ENCODE measurements around the gene VPS72. TPM values are rescaled to one million over a fixed set of nuclear protein-coding genes. Genes with fewer than 3 reads are reported as not detected.

The VPS72 gene
- total and polyA plus RNA-seq, 9 of the 15 experiments (the other 6 are each of a cell fraction or from before 2014, with no cell fraction given), result 7.2 to 131 (median 75.7) TPM

GRCh38 chr1:151165738-151166504, 24.1 kb downstream of the VPS72 start, which contains the start of the genes LYSMD1 and SCNM1 (continued):
- no peak for TF ChIP-seq ZNF561 (CRISPR knock-in tag; conservative IDR thresholded peaks at IDR 0.05)
- no peak for TF ChIP-seq SRF (CRISPR knock-in tag; IDR thresholded peaks at IDR 0.05)
- no peak for TF ChIP-seq ZNF75A (CRISPR knock-in tag; IDR thresholded peaks at IDR 0.05)
- TF ChIP-seq ZNF584 (CRISPR knock-in tag; IDR thresholded peaks at IDR 0.05; ENCODE audit: low read depth), result peak; percentile 81; the same call in 1 of the 2 replicates
- peak; percentile 41 for TF ChIP-seq HNRNPLL (IDR thresholded peaks at IDR 0.05; ENCODE audit: low read depth, low read length, poor library complexity, severe bottlenecking)
- TF ChIP-seq KLF10 (CRISPR knock-in tag; IDR thresholded peaks at IDR 0.05), result no peak
- TF ChIP-seq CBFA2T2 (conservative IDR thresholded peaks at IDR 0.05), result no peak
- no peak for TF ChIP-seq ZNF184 (CRISPR knock-in tag; IDR thresholded peaks at IDR 0.05)
- no peak for TF ChIP-seq PATZ1 (CRISPR knock-in tag; IDR thresholded peaks at IDR 0.05; ENCODE audit: borderline replicate concordance)
- TF ChIP-seq EP400 (IDR thresholded peaks at IDR 0.05), result peak; percentile 84
- TF ChIP-seq SNIP1 (IDR thresholded peaks at IDR 0.05; ENCODE audit: low read depth), result no peak
- peak; percentile 86 for TF ChIP-seq SP1 (CRISPR knock-in tag; IDR thresholded peaks at IDR 0.05)
- peak; percentile 100 for TF ChIP-seq ETV5 (CRISPR knock-in tag; IDR thresholded peaks at IDR 0.05; ENCODE audit: low read depth)
- no peak for TF ChIP-seq BCOR (IDR thresholded peaks at IDR 0.05)
- no peak for TF ChIP-seq ZNF511 (CRISPR knock-in tag; IDR thresholded peaks at IDR 0.05)
- TF ChIP-seq SRSF7 (optimal IDR thresholded peaks at IDR 0.05; ENCODE audit: low read depth, low read length), result no peak
- TF ChIP-seq PTRF (tag; IDR thresholded peaks at IDR 0.05), result no peak
- TF ChIP-seq ZNF717 (CRISPR knock-in tag; IDR thresholded peaks at IDR 0.05), result no peak
- TF ChIP-seq ILK (tag; IDR thresholded peaks at IDR 0.05; ENCODE audit: borderline replicate concordance, low read depth), result no peak
- no peak for TF ChIP-seq ZNF764 (CRISPR knock-in tag; IDR thresholded peaks at IDR 0.05; ENCODE audit: low read depth)
- TF ChIP-seq KDM2B (CRISPR knock-in tag; IDR thresholded peaks at IDR 0.05), result no peak
- no peak for TF ChIP-seq HDAC8 (tag; IDR thresholded peaks at IDR 0.05)
- TF ChIP-seq NFIX (CRISPR knock-in tag; IDR thresholded peaks at IDR 0.05; ENCODE audit: low read depth), result no peak
- 0 out of 2 replicates have a peak, but pooled peaks have one; percentile 36 for TF ChIP-seq SMAD3 (CRISPR knock-in tag; conservative IDR thresholded peaks at IDR 0.05)
- peak; percentile 91 for TF ChIP-seq ZNF589 (CRISPR knock-in tag; IDR thresholded peaks at IDR 0.05; ENCODE audit: low read depth)
- peak; percentile 69; the same call in 1 of the 2 replicates for TF ChIP-seq DMBX1 (CRISPR knock-in tag; IDR thresholded peaks at IDR 0.05; ENCODE audit: borderline replicate concordance)
- no peak for TF ChIP-seq HNRNPH1 (optimal IDR thresholded peaks at IDR 0.05; ENCODE audit: low read depth, low read length)
- TF ChIP-seq CCNT2 (IDR thresholded peaks at IDR 0.05; ENCODE audit: borderline replicate concordance, extremely low read depth, insufficient read length, low read depth, low read length), result no peak

Data from K562 (cell line).